HL-60 (cell line): ENCODE measurements around the gene MAP1LC3A.

Experiments used
- DNase-seq, 2 experiments: peaks; one replicate each; pipeline ENCODE4 v3.0.0-alpha.2; 2010 to 2020; ENCODE audit warnings: low read depth in 1 of 2, low spot score in 1 of 2
- H3K27ac ChIP-seq: fragments of 250-450 bp; sonication (Bioruptor Pico); replicated peaks from 2 replicates; pipeline ENCODE4 v1.5.1; 2020; ENCODE audit warnings: mild to moderate bottlenecking, moderate library complexity
- H3K27me3 ChIP-seq: fragments of 250-450 bp; sonication (Bioruptor Pico); 2 replicates; pipeline ENCODE4 v1.5.1; 2021; ENCODE audit warnings: mild to moderate bottlenecking, moderate library complexity; ENCODE audit not compliant: insufficient read depth, poor library complexity, severe bottlenecking
- H3K4me3 ChIP-seq: replicated peaks from 2 replicates; pipeline ENCODE4 v1.5.1; 2011; ENCODE audit warnings: mild to moderate bottlenecking, control low read depth, low read length; ENCODE audit not compliant: insufficient read depth
- CTCF ChIP-seq: IDR thresholded peaks from one replicate; pipeline ENCODE4 v1.5.1; 2011; ENCODE audit warnings: low read length, control low read depth, inconsistent platforms; ENCODE audit not compliant: insufficient read depth
- GABPA ChIP-seq: IDR thresholded peaks from 2 replicates; pipeline ENCODE4 v1.6.1; 2012; ENCODE audit warnings: low read depth
- POLR2AphosphoS5 ChIP-seq: IDR thresholded peaks from 2 replicates; pipeline ENCODE4 v1.6.1; 2012; ENCODE audit warnings: low read depth
- REST ChIP-seq: IDR thresholded peaks from 2 replicates; pipeline ENCODE4 v1.6.1; 2012; ENCODE audit warnings: low read depth; ENCODE audit not compliant: insufficient replicate concordance
- SPI1 ChIP-seq: IDR thresholded peaks from 2 replicates; pipeline ENCODE4 v1.6.1; 2012; ENCODE audit warnings: low read depth, mild to moderate bottlenecking, borderline replicate concordance

Gene MAP1LC3A

GRCh38 chr20:34553366-34553867 is 5.1 kb upstream of the MAP1LC3A start:
- Histone ChIP-seq H3K27ac (no peak overlapping the region), H3K4me3 (no peak overlapping the region), H3K27me3 (no peaks in the 10 kb centered on the region)
- TF ChIP-seq CTCF = no peak
- TF ChIP-seq REST = no peak
- no peak for TF ChIP-seq SPI1
- TF ChIP-seq GABPA = no peak
- TF ChIP-seq POLR2AphosphoS5 = no peak
- DNase-seq = no peak

- no peak overlapping the region; the same call in 1 of the 2 replicates for H3K4me3 ChIP-seq
- H3K27me3 ChIP-seq = no peaks in the 10 kb centered on the region
- H3K27ac ChIP-seq = no peak overlapping the region
- TF ChIP-seq POLR2AphosphoS5 = no peak
- no peak for TF ChIP-seq CTCF
- no peak for TF ChIP-seq SPI1
- no peak for TF ChIP-seq REST
- TF ChIP-seq GABPA = no peak
- DNase-seq = no peak
Observed at GRCh38 chr20:34557936-34558319, 590 bp upstream of the MAP1LC3A start.

GRCh38 chr20:34559311-34560140 is 1.0 kb downstream of the MAP1LC3A start:
- TF ChIP-seq SPI1 = no peak
- TF ChIP-seq REST = no peak
- no peak for TF ChIP-seq CTCF
- no peak for TF ChIP-seq GABPA
- no peak for TF ChIP-seq POLR2AphosphoS5
- no peak overlapping the region for H3K4me3 ChIP-seq
- no peak overlapping the region for H3K27ac ChIP-seq
- no peaks in the 10 kb centered on the region for H3K27me3 ChIP-seq
- DNase-seq = no peak
